ENCODE measurements around the gene LRMDA.

Gene LRMDA

GRCh38 chr10:75476985-75477384, 45.6 kb downstream of the LRMDA start:
- no peak for DNase-seq

- DNase-seq: no peak
Observed at GRCh38 chr10:75477680-75478079, 46.3 kb downstream of the LRMDA start.

- DNase-seq: no peak
Observed at GRCh38 chr10:75480374-75480773, 49.0 kb downstream of the LRMDA start.

DNA sequence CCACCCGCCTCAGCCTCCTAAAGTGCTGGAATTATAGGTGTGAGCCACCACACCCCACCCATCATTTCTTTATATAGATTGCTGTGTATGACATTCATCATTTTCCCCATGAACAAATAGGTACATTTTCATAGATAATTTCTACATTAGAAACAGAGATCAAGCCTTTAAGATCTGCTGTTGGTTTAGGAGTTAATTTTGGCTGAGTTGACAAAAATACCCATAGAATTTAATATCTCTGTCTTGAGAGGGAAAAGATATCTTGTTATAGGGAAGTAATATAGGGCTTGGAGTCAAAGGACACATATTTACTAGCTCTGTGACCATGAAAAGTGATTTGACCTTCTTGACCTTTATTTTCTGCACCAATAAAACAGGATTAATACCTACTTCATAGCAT, 51.8 kb downstream of the LRMDA start:
- DNase-seq: no peak

- no peak for DNase-seq
Observed at GRCh38 chr10:75484717-75485116, 53.3 kb downstream of the LRMDA start.

- no peak for DNase-seq
Observed at GRCh38 chr10:75486591-75486990, 55.2 kb downstream of the LRMDA start.

- DNase-seq: no peak
Observed at GRCh38 chr10:75487087-75487754, 55.8 kb downstream of the LRMDA start.

DNA sequence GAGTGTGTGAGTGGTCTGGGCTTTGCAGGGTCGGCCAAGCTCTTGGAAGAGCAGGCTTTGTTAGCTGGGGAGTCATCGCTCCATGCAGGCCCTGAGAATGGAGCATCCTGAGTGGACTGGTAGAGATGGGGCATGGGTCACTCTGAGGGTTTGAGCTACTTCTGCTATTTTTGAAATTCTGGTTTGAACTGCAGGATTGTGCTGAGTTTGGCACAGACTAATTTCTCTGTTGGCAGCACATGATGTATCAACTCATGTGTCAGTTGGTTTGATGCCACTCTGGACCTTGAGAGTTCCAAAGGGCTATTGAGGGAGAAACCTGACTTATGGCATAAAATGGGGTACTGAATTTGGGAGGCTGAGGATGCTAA, 56.3 kb downstream of the LRMDA start:
- DNase-seq: no peak

GRCh38 chr10:75492173-75492925, 60.9 kb downstream of the LRMDA start:
- no peak for DNase-seq

GRCh38 chr10:75493464-75493863, 62.0 kb downstream of the LRMDA start:
- no peak for DNase-seq

GRCh38 chr10:75495434-75496190, 64.2 kb downstream of the LRMDA start:
- no peak for DNase-seq

DNA sequence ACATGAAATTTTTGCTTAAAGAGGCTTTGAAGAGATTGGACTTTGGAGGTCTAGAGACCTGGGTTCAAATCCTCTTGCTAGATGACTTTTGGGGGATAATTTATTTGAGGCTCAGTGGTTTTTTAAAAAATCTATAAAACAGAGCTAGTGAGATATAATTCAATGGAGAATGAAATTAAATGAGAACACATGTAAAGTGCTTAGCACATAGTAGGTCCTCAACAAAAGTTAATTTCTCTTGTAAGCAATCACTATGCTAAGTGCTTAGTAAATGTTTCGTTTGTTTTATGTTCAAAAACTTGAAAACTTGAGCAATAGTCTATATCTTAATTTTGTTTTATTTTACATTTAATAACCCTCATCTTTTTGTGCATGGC, 64.8 kb downstream of the LRMDA start:
- DNase-seq: no peak

GRCh38 chr10:75497997-75498883, 66.8 kb downstream of the LRMDA start:
- DNase-seq: no peak

GRCh38 chr10:75498884-75499350, 67.5 kb downstream of the LRMDA start:
- no peak for DNase-seq

GRCh38 chr10:75499556-75500160, 68.2 kb downstream of the LRMDA start:
- no peak for DNase-seq

GRCh38 chr10:75502389-75502788, 71.0 kb downstream of the LRMDA start:
- DNase-seq: no peak

DNA sequence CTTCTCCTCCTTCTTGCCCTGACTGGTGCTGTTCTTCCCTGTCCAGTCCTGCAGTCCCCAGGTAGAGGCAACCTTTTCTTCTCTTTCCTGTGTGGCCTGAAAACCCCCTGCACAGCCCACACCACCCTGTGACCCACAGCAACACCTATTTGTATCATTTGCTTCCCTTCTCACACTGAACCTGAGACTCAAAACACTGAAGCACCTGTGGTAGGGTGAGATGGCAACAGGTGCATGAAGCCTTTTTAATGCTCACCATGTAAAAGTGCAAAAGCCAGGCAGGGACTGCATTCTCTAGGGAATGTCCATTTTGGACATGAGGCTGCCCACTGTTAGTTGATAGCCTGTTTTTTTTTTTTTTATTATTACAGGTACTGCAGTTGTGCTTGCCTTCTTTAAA, 71.4 kb downstream of the LRMDA start:
- no peak for DNase-seq

GRCh38 chr10:75505293-75505692, 73.9 kb downstream of the LRMDA start:
- no peak for DNase-seq

DNA sequence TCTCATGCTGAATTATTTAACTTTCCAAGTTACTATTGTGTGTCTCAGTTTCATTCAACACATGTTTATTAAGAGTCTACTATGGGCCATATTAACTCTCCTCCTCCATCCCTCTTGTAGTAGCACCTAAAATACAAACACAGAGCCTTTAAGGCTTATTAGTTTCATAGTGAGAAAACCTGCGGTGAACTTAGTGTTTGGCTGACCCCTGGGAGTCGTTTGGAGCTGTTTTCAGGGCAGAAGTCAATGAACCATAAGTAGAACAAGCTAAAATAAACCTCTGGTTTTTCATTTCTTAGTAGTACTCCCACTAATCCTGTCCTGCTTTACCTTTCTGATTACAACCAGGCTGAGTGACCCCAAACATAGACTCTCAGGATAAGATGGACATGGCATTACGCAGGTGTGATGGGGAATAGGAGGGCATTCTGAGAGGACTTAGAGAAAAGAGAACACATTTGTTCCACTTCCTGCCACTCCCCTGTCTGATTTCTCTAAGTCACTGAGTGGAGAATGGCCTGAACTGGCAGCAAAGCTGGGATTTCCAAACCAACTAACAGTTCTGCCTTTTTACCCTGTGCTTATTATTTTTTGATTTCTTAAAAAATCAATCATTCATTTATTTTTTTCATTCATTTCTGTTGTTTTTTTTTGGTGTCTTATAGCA, 74.5 kb downstream of the LRMDA start:
- no peak for DNase-seq

GRCh38 chr10:75506930-75507329, 75.5 kb downstream of the LRMDA start:
- no peak for DNase-seq

- no peak for DNase-seq
Observed at GRCh38 chr10:75507469-75507868, 76.0 kb downstream of the LRMDA start.

Measured in cerebellar nuclear complex (tissue), 1 donor.